H9 (cell line): ENCODE results near the gene KCNJ14. TPM values are rescaled to one million over a fixed set of nuclear protein-coding genes. Genes with fewer than 3 reads are reported as not detected.

Source experiments
- DNase-seq: peaks from one replicate; pipeline ENCODE4 v3.0.0-alpha.2; 2017
- H2AFZ ChIP-seq: one replicate; pipeline ENCODE4 v1.6.1; 2013; ENCODE audit warnings: mild to moderate bottlenecking, low read length, control low read depth, moderate library complexity
- H2AK5ac ChIP-seq: 2 replicates; pipeline ENCODE4 v1.6.1; 2013; ENCODE audit warnings: low read length, control low read depth, mixed read lengths; ENCODE audit not compliant: insufficient read length
- H2BK120ac ChIP-seq: one replicate; pipeline ENCODE4 v1.6.1; 2013; ENCODE audit warnings: low read depth, mild to moderate bottlenecking, low read length, control low read depth, inconsistent platforms; ENCODE audit not compliant: poor library complexity, severe bottlenecking
- H2BK12ac ChIP-seq: 2 replicates; pipeline ENCODE4 v1.6.1; 2013; ENCODE audit warnings: low read length, control low read depth, mixed read lengths, low read depth; ENCODE audit not compliant: insufficient read length
- H2BK15ac ChIP-seq: 2 replicates; pipeline ENCODE4 v1.6.1; 2013; ENCODE audit warnings: low read depth, low read length, control low read depth
- H2BK20ac ChIP-seq: one replicate; pipeline ENCODE4 v1.6.1; 2013; ENCODE audit warnings: low read depth, mild to moderate bottlenecking, low read length, control low read depth, inconsistent platforms; ENCODE audit not compliant: poor library complexity, severe bottlenecking
- H2BK5ac ChIP-seq: 2 replicates; pipeline ENCODE4 v1.6.1; 2013; ENCODE audit warnings: low read length, control low read depth, mixed read lengths; ENCODE audit not compliant: insufficient read length
- H3K14ac ChIP-seq: 2 replicates; pipeline ENCODE4 v1.6.1; 2013; ENCODE audit warnings: low read length, control low read depth; ENCODE audit not compliant: insufficient read depth
- H3K18ac ChIP-seq: 2 replicates; pipeline ENCODE4 v1.6.1; 2013; ENCODE audit warnings: low read depth, mild to moderate bottlenecking, mixed read lengths, low read length, control low read depth; ENCODE audit not compliant: insufficient read length
- H3K23ac ChIP-seq: 2 replicates; pipeline ENCODE4 v1.6.1; 2013; ENCODE audit warnings: low read length, control low read depth, mixed read lengths, low read depth; ENCODE audit not compliant: insufficient read length
- H3K23me2 ChIP-seq: 2 replicates; pipeline ENCODE4 v1.6.1; 2013; ENCODE audit warnings: low read depth, mild to moderate bottlenecking, mixed read lengths, low read length, control low read depth; ENCODE audit not compliant: insufficient read length, poor library complexity, severe bottlenecking
- H3K27ac ChIP-seq: 2 replicates; pipeline ENCODE4 v1.5.1; 2013; ENCODE audit warnings: low read length, control low read depth, mixed read lengths, low read depth; ENCODE audit not compliant: insufficient read length
- H3K27me3 ChIP-seq: 2 replicates; pipeline ENCODE4 v1.6.1; 2013; ENCODE audit warnings: low read length, control low read depth, inconsistent platforms; ENCODE audit not compliant: insufficient read depth
- H3K4ac ChIP-seq: 2 replicates; pipeline ENCODE4 v1.6.1; 2013; ENCODE audit warnings: low read depth, mild to moderate bottlenecking, control low read depth, inconsistent platforms, low read length, moderate library complexity
- H3K4me1 ChIP-seq: 2 replicates; pipeline ENCODE4 v1.6.1; 2013; ENCODE audit warnings: low read length, control low read depth, inconsistent platforms; ENCODE audit not compliant: insufficient read depth
- H3K4me2 ChIP-seq: 2 replicates; pipeline ENCODE4 v1.6.1; 2013; ENCODE audit warnings: low read length, control low read depth, mixed read lengths; ENCODE audit not compliant: insufficient read length, insufficient read depth
- H3K56ac ChIP-seq: 2 replicates; pipeline ENCODE4 v1.6.1; 2013; ENCODE audit warnings: low read depth, mild to moderate bottlenecking, mixed read lengths, low read length, control low read depth; ENCODE audit not compliant: insufficient read length
- H3K79me1 ChIP-seq: 2 replicates; pipeline ENCODE4 v1.6.1; 2013; ENCODE audit warnings: low read depth, mild to moderate bottlenecking, moderate library complexity, low read length, control low read depth, inconsistent platforms; ENCODE audit not compliant: insufficient read depth, poor library complexity, severe bottlenecking
- H3K79me2 ChIP-seq: 2 replicates; pipeline ENCODE4 v1.6.1; 2013; ENCODE audit warnings: low read length, control low read depth, inconsistent platforms; ENCODE audit not compliant: insufficient read depth
- H3K9ac ChIP-seq: 2 replicates; pipeline ENCODE4 v1.6.1; 2013; ENCODE audit warnings: low read length, control low read depth, mixed read lengths; ENCODE audit not compliant: insufficient read length; ENCODE audit errors: extremely low read depth
- H3K9me3 ChIP-seq: one replicate; pipeline ENCODE4 v1.6.1; 2013; ENCODE audit warnings: low read depth, low read length, inconsistent platforms; ENCODE audit not compliant: control insufficient read depth
- H3T11ph ChIP-seq: one replicate; pipeline ENCODE4 v1.6.1; 2013; ENCODE audit warnings: mild to moderate bottlenecking, low read length, control low read depth, inconsistent platforms
- H4K20me1 ChIP-seq: one replicate; pipeline ENCODE4 v1.6.1; 2013; ENCODE audit not compliant: control insufficient read depth, insufficient read length, insufficient read depth
- H4K5ac ChIP-seq: 2 replicates; pipeline ENCODE4 v1.6.1; 2013; ENCODE audit warnings: low read depth, mild to moderate bottlenecking, mixed read lengths, low read length, control low read depth; ENCODE audit not compliant: insufficient read length
- H4K8ac ChIP-seq: replicated peaks from 2 replicates; pipeline ENCODE4 v1.6.1; 2013; ENCODE audit warnings: low read length, control low read depth, mixed read lengths, low read depth; ENCODE audit not compliant: insufficient read length
- H4K91ac ChIP-seq: 2 replicates; pipeline ENCODE4 v1.6.1; 2013; ENCODE audit warnings: low read depth, mild to moderate bottlenecking, moderate library complexity, mixed read lengths, low read length, control low read depth; ENCODE audit not compliant: insufficient read length
- H3K27ac Mint-ChIP-seq, 3 experiments: 2 replicates in 2 of 3; 3 replicates in 1 of 3; pipeline ENCODE4 v1.8.0; 2020 to 2021; ENCODE audit warnings: mixed read lengths in 3 of 3, mild to moderate bottlenecking in 1 of 3, moderate library complexity in 1 of 3
- H3K27me3 Mint-ChIP-seq: 2 replicates; pipeline ENCODE4 v1.8.0; 2021; ENCODE audit warnings: low read depth, mild to moderate bottlenecking, moderate library complexity, mixed read lengths
- H3K36me3 Mint-ChIP-seq, 3 experiments: 2 replicates in 2 of 3; 3 replicates in 1 of 3; pipeline ENCODE4 v1.8.0; 2020 to 2021; ENCODE audit warnings: low read depth in 3 of 3, mixed read lengths in 3 of 3; ENCODE audit not compliant: insufficient read depth in 1 of 3
- H3K4me1 Mint-ChIP-seq, 2 experiments: 2 replicates each; pipeline ENCODE4 v1.8.0; 2020; ENCODE audit warnings: mixed read lengths in 2 of 2
- H3K4me3 Mint-ChIP-seq, 2 experiments: 2 replicates in 1 of 2; 3 replicates in 1 of 2; pipeline ENCODE4 v1.8.0; 2020 to 2021; ENCODE audit warnings: mild to moderate bottlenecking in 2 of 2, mixed read lengths in 2 of 2, moderate library complexity in 1 of 2
- H3K9me3 Mint-ChIP-seq, 2 experiments: 2 replicates in 1 of 2; 3 replicates in 1 of 2; pipeline ENCODE4 v1.8.0; 2020; ENCODE audit warnings: mild to moderate bottlenecking in 2 of 2, mixed read lengths in 2 of 2, moderate library complexity in 1 of 2
- WGBS: extraction: QIAGEN DNeasy Blood & Tissue Kit; methylation state at CpG from one replicate; pipeline ENCODE4 v1.1.7; 2013; ENCODE audit warnings: missing lambda C conversion rate, low lambda C conversion rate, mixed read lengths; ENCODE audit not compliant: insufficient read length; ENCODE audit errors: extremely low coverage; 5-methylcytosine and 5-hydroxymethylcytosine counted together
- total RNA-seq: library from RNA; stranded (reverse); gene quantifications from 2 replicates; pipeline ENCODE4 v1.2.1, GENCODE V29; 2021
- TF ChIP-seq, protein P1 (sequence below): fragments of 200-600 bp; sonication (generic); conservative IDR thresholded peaks from 3 replicates; pipeline ENCODE4 v1.8.0; 2021; ENCODE audit warnings: antibody characterized with exemption, mild to moderate bottlenecking

Gene KCNJ14
- total RNA-seq, 1 experiment from 2014 or later: 1.2 TPM

DNA sequence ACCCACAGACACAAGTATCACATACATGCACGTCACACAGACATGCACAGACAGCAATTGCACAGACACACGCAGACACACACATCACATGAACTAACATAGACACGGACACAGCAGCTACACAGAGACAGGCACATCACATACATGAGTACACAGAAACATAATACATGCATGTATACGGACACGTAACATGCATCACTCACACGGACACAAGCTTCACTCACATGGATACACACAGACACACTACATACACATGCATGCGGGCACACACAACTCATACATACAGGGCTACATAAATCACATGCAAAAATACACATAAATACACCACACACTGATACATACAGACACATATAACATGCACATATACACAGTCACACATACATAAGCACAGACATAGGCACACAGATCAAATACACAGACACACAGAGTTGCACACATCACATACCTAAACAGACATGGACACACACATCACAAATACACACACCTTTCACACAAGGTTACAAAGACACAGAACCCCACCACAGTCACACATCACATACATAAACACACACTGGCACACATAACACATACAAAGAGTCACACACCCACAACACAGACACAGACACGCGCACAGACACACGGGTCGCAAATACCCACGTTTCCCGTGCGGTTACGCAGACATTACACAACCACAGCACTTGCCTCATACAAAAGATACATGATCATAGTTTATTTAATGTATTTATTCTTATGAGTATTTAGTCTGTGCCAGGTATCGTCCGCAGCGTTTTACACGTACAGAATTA, 57.3 kb downstream of the KCNJ14 start:
- DNase-seq: no peak
- Histone ChIP-seq H3K79me1 (no peaks in the 10 kb centered on the region), H4K20me1 (no peaks in the 10 kb centered on the region), H4K91ac (no peak overlapping the region), H2BK12ac (no peak overlapping the region), H4K5ac (no peak overlapping the region), H3T11ph (no peak overlapping the region), H2AFZ (no peak overlapping the region), H3K9me3 (no peaks in the 10 kb centered on the region), H3K27ac (no peak overlapping the region), H2BK120ac (no peak overlapping the region), H2BK20ac (no peak overlapping the region), H2AK5ac (no peak overlapping the region), H3K14ac (no peak overlapping the region), H2BK5ac (no peak overlapping the region), H3K4ac (no peak overlapping the region), H3K56ac (no peak overlapping the region), H3K9ac (no peak overlapping the region), H3K4me2 (peak overlapping the region; percentile 31), H3K23me2 (peaks cover 12% of the 10 kb centered on the region), H3K18ac (no peak overlapping the region), H4K8ac (no peak overlapping the region), H2BK15ac (no peak overlapping the region), H3K23ac (no peak overlapping the region), H3K79me2 (no peaks in the 10 kb centered on the region), H3K4me1 (no peaks in the 10 kb centered on the region), H3K27me3 (peaks cover 2% of the 10 kb centered on the region; the same call in 1 of the 2 replicates)
- no CpG with 5 or more reads among the region's 19 CpGs for WGBS
- Mint-ChIP-seq H3K27ac (no peak overlapping the region), H3K9me3 (no peaks in the 10 kb centered on the region), H3K4me3 (no peak overlapping the region), H3K36me3 (0 out of 7 replicates have a peak, but pooled peaks cover 0 to 3% (median 0%) of the 10 kb centered on the region in 3 experiments), H3K4me1 (peaks cover 17 to 31% of the 10 kb centered on the region in 2 experiments), H3K27me3 (peaks cover 6% of the 10 kb centered on the region)
- TF ChIP-seq, protein P1, sequence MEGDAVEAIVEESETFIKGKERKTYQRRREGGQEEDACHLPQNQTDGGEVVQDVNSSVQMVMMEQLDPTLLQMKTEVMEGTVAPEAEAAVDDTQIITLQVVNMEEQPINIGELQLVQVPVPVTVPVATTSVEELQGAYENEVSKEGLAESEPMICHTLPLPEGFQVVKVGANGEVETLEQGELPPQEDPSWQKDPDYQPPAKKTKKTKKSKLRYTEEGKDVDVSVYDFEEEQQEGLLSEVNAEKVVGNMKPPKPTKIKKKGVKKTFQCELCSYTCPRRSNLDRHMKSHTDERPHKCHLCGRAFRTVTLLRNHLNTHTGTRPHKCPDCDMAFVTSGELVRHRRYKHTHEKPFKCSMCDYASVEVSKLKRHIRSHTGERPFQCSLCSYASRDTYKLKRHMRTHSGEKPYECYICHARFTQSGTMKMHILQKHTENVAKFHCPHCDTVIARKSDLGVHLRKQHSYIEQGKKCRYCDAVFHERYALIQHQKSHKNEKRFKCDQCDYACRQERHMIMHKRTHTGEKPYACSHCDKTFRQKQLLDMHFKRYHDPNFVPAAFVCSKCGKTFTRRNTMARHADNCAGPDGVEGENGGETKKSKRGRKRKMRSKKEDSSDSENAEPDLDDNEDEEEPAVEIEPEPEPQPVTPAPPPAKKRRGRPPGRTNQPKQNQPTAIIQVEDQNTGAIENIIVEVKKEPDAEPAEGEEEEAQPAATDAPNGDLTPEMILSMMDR: no peak
